Measurements from ENCODE around the gene RPS6KC1. TPM values are rescaled to one million over a fixed set of nuclear protein-coding genes. Genes with fewer than 3 reads are reported as not detected.
"Not testable (repeated sequence)": the region's sequence is repeated elsewhere in the genome, so short reads cannot be mapped to it uniquely, and the experiment has no call there.

Gene RPS6KC1
- total RNA-seq, 5 donors from 2014 or later (not counting 1 experiment from before 2014, with no cell fraction given), result 11.0 to 12.8 (median 11.7) TPM

GRCh38 chr1:213200630-213201029, 149.6 kb downstream of the RPS6KC1 start:
- WGBS (ENCODE audit: insufficient coverage), result no CpG with 5 or more reads among the region's 3 CpGs
- no peaks in the 10 kb centered on the region for H3K4me1 ChIP-seq (ENCODE audit: control insufficient read depth in 1 of 2, extremely low read depth in 1 of 2, insufficient read depth in 2 of 2, low read length in 2 of 2)
- POLR2A ChIA-PET, result no interaction called here
- DNase-seq (no peak), ATAC-seq (replicated peaks in 1 of 4) (no peak)
- H3K4me3 ChIP-seq (ENCODE audit: control insufficient read depth in 1 of 2, extremely low read depth in 1 of 2, low read length in 1 of 2), result no peak overlapping the region
- H3K9me3 Mint-ChIP-seq, result peaks cover 15 to 26% (median 19%) of the 10 kb centered on the region in 3 donors
- H3K27me3 Mint-ChIP-seq, result no peaks in the 10 kb centered on the region
- H3K4me3 Mint-ChIP-seq, result no peak overlapping the region
- H3K27ac ChIP-seq (ENCODE audit: low read length), result no peak overlapping the region
- H3K9me3 ChIP-seq, result peaks cover 10% of the 10 kb centered on the region
- H3K4me1 Mint-ChIP-seq, result no peaks in the 10 kb centered on the region
- CTCF ChIA-PET, result no interaction called here
- peaks cover 0 to 11% of the 10 kb centered on the region in 2 donors for H3K36me3 ChIP-seq (ENCODE audit: control insufficient read depth in 2 of 2, extremely low read depth in 1 of 2, insufficient read depth in 1 of 2, low read length in 1 of 2)
- H3K36me3 Mint-ChIP-seq, result peaks cover 71% of the 10 kb centered on the region
- H3K27me3 ChIP-seq (replicated peaks in 1 of 2; ENCODE audit: control insufficient read depth in 2 of 2, extremely low read depth in 1 of 2, insufficient read depth in 2 of 2, low read length in 1 of 2), result no peaks in the 10 kb centered on the region
- no peak overlapping the region for H3K27ac Mint-ChIP-seq

GRCh38 chr1:213201380-213202155, 150.5 kb downstream of the RPS6KC1 start:
- Histone ChIP-seq H3K4me3 (ENCODE audit: control insufficient read depth in 1 of 2, extremely low read depth in 1 of 2, low read length in 1 of 2) (no peak overlapping the region), H3K9me3 (peaks cover 10% of the 10 kb centered on the region), H3K27me3 (replicated peaks in 1 of 2; ENCODE audit: control insufficient read depth in 2 of 2, extremely low read depth in 1 of 2, insufficient read depth in 2 of 2, low read length in 1 of 2) (no peaks in the 10 kb centered on the region), H3K4me1 (ENCODE audit: control insufficient read depth in 1 of 2, extremely low read depth in 1 of 2, insufficient read depth in 2 of 2, low read length in 2 of 2) (no peaks in the 10 kb centered on the region), H3K27ac (ENCODE audit: low read length) (no peak overlapping the region), H3K36me3 (ENCODE audit: control insufficient read depth in 2 of 2, extremely low read depth in 1 of 2, insufficient read depth in 1 of 2, low read length in 1 of 2) (peaks cover 0 to 11% of the 10 kb centered on the region in 2 donors)
- Mint-ChIP-seq H3K9me3 (peaks cover 10 to 21% (median 16%) of the 10 kb centered on the region in 3 donors), H3K27ac (no peak overlapping the region), H3K4me3 (no peak overlapping the region), H3K4me1 (no peaks in the 10 kb centered on the region), H3K36me3 (peaks cover 68% of the 10 kb centered on the region), H3K27me3 (no peaks in the 10 kb centered on the region)
- DNase-seq (no peak), ATAC-seq (replicated peaks in 1 of 4) (no peak)
- no CpG with 5 or more reads among the region's 1 CpG for WGBS (ENCODE audit: insufficient coverage)
- ChIA-PET POLR2A (interaction anchor here (0.6 kb wide), 2 partner anchors 25 to 26 kb away, joined by 3 to 4 read pairs; no protein-coding TSS in a partner anchor), CTCF (no interaction called here)

GRCh38 chr1:213211201-213211600, 160.2 kb downstream of the RPS6KC1 start:
- no peaks in the 10 kb centered on the region for H3K27me3 ChIP-seq (replicated peaks in 1 of 2; ENCODE audit: control insufficient read depth in 2 of 2, extremely low read depth in 1 of 2, insufficient read depth in 2 of 2, low read length in 1 of 2)
- DNase-seq, result no peak
- no CpG with 5 or more reads among the region's 2 CpGs for WGBS (ENCODE audit: insufficient coverage)
- no peaks in the 10 kb centered on the region for H3K4me1 ChIP-seq (ENCODE audit: control insufficient read depth in 1 of 2, extremely low read depth in 1 of 2, insufficient read depth in 2 of 2, low read length in 2 of 2)
- no peak overlapping the region for H3K4me3 Mint-ChIP-seq
- CTCF ChIA-PET, result no interaction called here
- POLR2A ChIA-PET, result no interaction called here
- H3K27ac Mint-ChIP-seq, result no peak overlapping the region
- H3K36me3 Mint-ChIP-seq, result peaks cover 73% of the 10 kb centered on the region
- H3K4me1 Mint-ChIP-seq, result no peaks in the 10 kb centered on the region
- no peak overlapping the region for H3K27ac ChIP-seq (ENCODE audit: low read length)
- peaks cover 3 to 12% (median 7%) of the 10 kb centered on the region in 3 donors for H3K9me3 Mint-ChIP-seq
- no peak overlapping the region for H3K4me3 ChIP-seq (ENCODE audit: control insufficient read depth in 1 of 2, extremely low read depth in 1 of 2, low read length in 1 of 2)
- H3K27me3 Mint-ChIP-seq, result no peaks in the 10 kb centered on the region
- no peaks in the 10 kb centered on the region for H3K9me3 ChIP-seq
- ATAC-seq (replicated peaks in 1 of 4), result no peak
- H3K36me3 ChIP-seq (ENCODE audit: control insufficient read depth in 2 of 2, extremely low read depth in 1 of 2, insufficient read depth in 1 of 2, low read length in 1 of 2), result peaks cover 0 to 3% of the 10 kb centered on the region in 2 donors

- POLR2A ChIA-PET; H3K9me3 Mint-ChIP-seq; ATAC-seq (replicated peaks in 1 of 4); H3K27me3 Mint-ChIP-seq; H3K4me3 ChIP-seq (ENCODE audit: control insufficient read depth in 1 of 2, extremely low read depth in 1 of 2, low read length in 1 of 2); H3K27ac Mint-ChIP-seq; H3K4me1 Mint-ChIP-seq; H3K27me3 ChIP-seq (replicated peaks in 1 of 2; ENCODE audit: control insufficient read depth in 2 of 2, extremely low read depth in 1 of 2, insufficient read depth in 2 of 2, low read length in 1 of 2); H3K9me3 ChIP-seq; H3K36me3 ChIP-seq (ENCODE audit: control insufficient read depth in 2 of 2, extremely low read depth in 1 of 2, insufficient read depth in 1 of 2, low read length in 1 of 2); H3K4me1 ChIP-seq (ENCODE audit: control insufficient read depth in 1 of 2, extremely low read depth in 1 of 2, insufficient read depth in 2 of 2, low read length in 2 of 2); H3K4me3 Mint-ChIP-seq; H3K27ac ChIP-seq (ENCODE audit: low read length); DNase-seq; CTCF ChIA-PET: not testable (repeated sequence)
- WGBS (ENCODE audit: insufficient coverage), result no CpG with 5 or more reads among the region's 2 CpGs
- H3K36me3 Mint-ChIP-seq, result peaks cover 33% of the 10 kb centered on the region
Observed at GRCh38 chr1:213219076-213219475, 168.0 kb downstream of the RPS6KC1 start.

GRCh38 chr1:213221209-213221608, 170.2 kb downstream of the RPS6KC1 start:
- no peak overlapping the region for H3K4me3 ChIP-seq (ENCODE audit: control insufficient read depth in 1 of 2, extremely low read depth in 1 of 2, low read length in 1 of 2)
- no peaks in the 10 kb centered on the region for H3K4me1 ChIP-seq (ENCODE audit: control insufficient read depth in 1 of 2, extremely low read depth in 1 of 2, insufficient read depth in 2 of 2, low read length in 2 of 2)
- no peak overlapping the region for H3K27ac Mint-ChIP-seq
- ChIA-PET CTCF (no interaction called here), POLR2A (no interaction called here)
- H3K27ac ChIP-seq (ENCODE audit: low read length), result no peak overlapping the region
- 82% methylated on average over 3 of the region's 4 CpGs for WGBS (ENCODE audit: insufficient coverage)
- no peaks in the 10 kb centered on the region for H3K9me3 ChIP-seq
- ATAC-seq (replicated peaks in 1 of 4) (no peak), DNase-seq (no peak)
- H3K9me3 Mint-ChIP-seq, result no peaks in the 10 kb centered on the region
- H3K27me3 ChIP-seq (replicated peaks in 1 of 2; ENCODE audit: control insufficient read depth in 2 of 2, extremely low read depth in 1 of 2, insufficient read depth in 2 of 2, low read length in 1 of 2), result no peaks in the 10 kb centered on the region
- H3K36me3 ChIP-seq (ENCODE audit: control insufficient read depth in 2 of 2, extremely low read depth in 1 of 2, insufficient read depth in 1 of 2, low read length in 1 of 2), result no peaks in the 10 kb centered on the region
- H3K36me3 Mint-ChIP-seq, result peaks cover 31% of the 10 kb centered on the region
- H3K4me1 Mint-ChIP-seq, result no peaks in the 10 kb centered on the region
- H3K27me3 Mint-ChIP-seq, result no peaks in the 10 kb centered on the region
- H3K4me3 Mint-ChIP-seq, result no peak overlapping the region

GRCh38 chr1:213227458-213227857, 176.4 kb downstream of the RPS6KC1 start:
- Mint-ChIP-seq H3K4me1 (peaks cover 0 to 4% (median 2%) of the 10 kb centered on the region in 3 donors), H3K27me3 (no peaks in the 10 kb centered on the region), H3K36me3 (peaks cover 40% of the 10 kb centered on the region), H3K27ac (no peak overlapping the region), H3K4me3 (no peak overlapping the region), H3K9me3 (no peaks in the 10 kb centered on the region)
- no peak for ATAC-seq (replicated peaks in 1 of 4)
- Histone ChIP-seq H3K9me3 (no peaks in the 10 kb centered on the region), H3K27ac (ENCODE audit: low read length) (no peak overlapping the region), H3K27me3 (replicated peaks in 1 of 2; ENCODE audit: control insufficient read depth in 2 of 2, extremely low read depth in 1 of 2, insufficient read depth in 2 of 2, low read length in 1 of 2) (no peaks in the 10 kb centered on the region), H3K36me3 (ENCODE audit: control insufficient read depth in 2 of 2, extremely low read depth in 1 of 2, insufficient read depth in 1 of 2, low read length in 1 of 2) (no peaks in the 10 kb centered on the region), H3K4me1 (ENCODE audit: control insufficient read depth in 1 of 2, extremely low read depth in 1 of 2, insufficient read depth in 2 of 2, low read length in 2 of 2) (no peaks in the 10 kb centered on the region), H3K4me3 (ENCODE audit: control insufficient read depth in 1 of 2, extremely low read depth in 1 of 2, low read length in 1 of 2) (no peak overlapping the region)
- ChIA-PET CTCF (no interaction called here), POLR2A (no interaction called here)
- WGBS (ENCODE audit: insufficient coverage), result no CpG with 5 or more reads among the region's 2 CpGs
- DNase-seq, result no peak
